GM12873 (cell line): Measurements from ENCODE around the gene HNF1A.

Experiments
- CTCF ChIP-seq: IDR thresholded peaks from 2 replicates; pipeline ENCODE4 v1.5.1; 2012; ENCODE audit warnings: low read depth, mild to moderate bottlenecking, moderate library complexity, low read length, control low read depth; ENCODE audit not compliant: insufficient read depth; ENCODE audit errors: missing control alignments

Gene HNF1A

DNA sequence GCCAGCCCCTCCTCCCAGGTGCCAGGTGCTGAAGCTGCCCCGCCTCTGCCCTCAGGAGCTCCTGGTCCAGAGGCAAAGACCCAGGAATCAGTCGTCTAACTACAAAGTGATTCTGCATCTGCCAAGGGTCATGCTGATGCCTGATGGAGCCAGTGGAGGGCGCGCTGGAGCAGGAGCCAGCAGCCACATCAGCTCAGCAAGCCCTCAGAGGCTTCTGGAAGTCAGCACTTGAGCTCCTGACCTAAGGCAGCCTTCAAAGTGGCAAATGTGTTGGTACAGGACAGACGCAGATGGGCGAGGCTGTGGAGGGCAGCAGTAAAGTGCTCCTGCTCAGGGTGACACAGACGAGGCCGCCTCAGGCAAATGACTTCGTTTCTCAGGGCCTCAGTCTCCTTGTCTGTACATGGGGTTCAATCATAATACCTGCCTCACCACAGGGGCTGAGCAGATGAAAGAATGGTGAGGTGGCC lies 27.0 kb downstream of the HNF1A start:
- TF ChIP-seq CTCF, result peak; percentile 78

DNA sequence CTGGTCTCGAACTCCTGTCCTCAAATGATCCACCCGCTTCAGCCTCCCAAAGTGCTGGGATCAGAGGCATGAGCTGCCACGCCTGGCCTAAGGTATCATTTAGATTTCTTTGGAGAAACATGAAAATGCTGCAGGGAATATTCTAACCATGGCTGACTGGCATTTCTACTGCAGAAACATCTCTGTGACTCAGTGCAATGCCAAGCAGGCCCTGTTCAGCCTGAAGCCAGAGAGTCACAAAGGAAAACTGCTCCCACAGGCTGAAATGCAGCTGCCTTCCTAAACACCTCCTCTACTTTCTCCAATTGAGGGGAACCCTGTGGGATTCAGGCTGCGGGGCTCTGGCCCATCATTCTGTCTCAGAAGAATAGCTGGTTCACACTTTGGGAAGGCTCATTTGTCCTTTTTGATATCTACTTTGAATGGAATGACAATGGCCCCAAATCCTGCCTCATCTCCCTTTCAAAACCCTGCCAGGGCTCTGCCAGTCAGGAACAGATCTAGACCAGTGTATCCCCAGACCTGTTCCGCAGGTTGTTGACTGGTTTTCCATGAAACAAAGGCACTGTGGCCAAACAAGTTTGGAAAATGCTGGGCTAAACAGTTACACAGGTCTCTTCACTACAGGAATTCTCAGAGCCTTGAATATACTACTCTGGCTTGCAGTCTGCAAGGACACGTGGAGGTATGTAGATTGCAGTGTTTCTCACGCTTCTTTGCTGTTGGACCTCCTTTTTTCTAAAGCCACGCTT lies 30.2 kb downstream of the HNF1A start:
- TF ChIP-seq CTCF, result no peak

DNA sequence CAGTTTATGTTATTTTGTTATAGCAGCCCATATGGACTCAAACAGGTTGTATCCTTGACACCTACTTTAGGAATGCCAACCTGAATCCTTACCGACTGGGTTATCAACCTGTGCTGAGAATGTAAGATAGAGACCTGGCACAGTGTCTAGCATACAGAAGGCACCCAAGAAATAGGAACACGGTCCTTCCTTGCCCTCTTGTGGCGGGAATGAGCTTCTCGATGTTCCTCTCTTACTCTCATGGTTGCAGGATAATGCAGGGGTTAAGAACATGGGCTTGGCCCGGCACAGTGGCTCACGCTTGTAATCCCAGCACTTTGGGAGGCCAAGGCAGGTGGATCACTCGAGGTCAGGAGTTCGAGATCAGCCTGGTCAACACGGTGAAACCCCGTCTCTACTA lies 31.4 kb downstream of the HNF1A start:
- no peak for TF ChIP-seq CTCF

DNA sequence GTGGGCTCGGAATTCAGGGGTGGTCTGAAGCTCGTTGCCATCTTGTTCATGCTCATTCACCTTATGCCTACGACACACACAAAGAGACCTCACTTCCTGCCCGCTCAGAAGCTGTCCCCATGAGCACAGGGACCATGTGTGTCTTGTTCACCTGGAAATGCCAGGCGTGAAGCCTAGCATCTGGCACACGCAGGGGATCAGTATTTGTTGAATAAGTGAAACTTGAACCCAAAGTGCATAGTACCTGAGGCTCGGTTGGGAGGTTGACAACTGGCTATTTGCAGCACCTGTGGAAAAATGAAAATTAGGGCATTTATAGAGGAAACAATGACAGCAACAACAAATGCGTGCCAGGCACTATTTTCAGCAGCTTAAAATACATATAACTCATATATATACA lies 32.5 kb downstream of the HNF1A start:
- TF ChIP-seq CTCF, result no peak

DNA sequence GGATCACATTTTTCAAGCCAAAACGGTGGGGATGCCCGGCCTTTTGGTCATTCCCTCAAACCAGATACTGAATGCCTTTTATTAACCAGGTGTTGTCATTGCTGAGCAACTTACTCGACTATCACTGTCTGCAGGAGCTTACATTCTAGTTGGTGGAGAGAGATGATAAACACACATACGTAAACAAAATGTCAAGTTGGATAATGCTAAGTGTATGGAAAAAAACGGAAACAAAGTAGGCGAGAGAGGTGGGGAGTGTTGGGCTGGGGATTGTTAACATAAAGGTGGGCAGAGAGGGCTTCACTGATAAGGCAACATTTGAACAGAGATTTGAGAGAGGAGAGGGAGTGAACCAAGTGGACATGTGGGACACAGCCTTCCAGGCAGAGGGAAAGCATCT lies 33.5 kb downstream of the HNF1A start:
- TF ChIP-seq CTCF, result no peak

DNA sequence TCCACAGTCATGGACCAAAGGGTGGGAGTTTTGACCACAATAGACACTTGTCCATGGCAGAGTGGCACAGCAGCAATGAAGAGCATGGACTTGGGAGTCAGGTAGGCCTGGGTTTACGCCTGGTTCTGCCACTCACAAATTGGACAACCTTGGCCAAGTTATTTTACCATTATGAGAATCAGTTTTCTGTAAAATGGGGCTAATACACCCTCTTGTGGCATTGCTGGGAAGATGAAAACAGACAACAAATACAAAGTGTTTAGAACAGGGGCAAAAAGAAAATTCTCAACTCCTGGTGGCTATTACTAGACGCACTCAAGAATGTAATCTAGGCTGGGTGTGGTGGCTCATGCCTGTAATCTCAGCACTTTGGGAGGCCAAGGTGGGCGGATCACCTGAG lies 35.4 kb downstream of the HNF1A start:
- peak; percentile 27 for TF ChIP-seq CTCF

DNA sequence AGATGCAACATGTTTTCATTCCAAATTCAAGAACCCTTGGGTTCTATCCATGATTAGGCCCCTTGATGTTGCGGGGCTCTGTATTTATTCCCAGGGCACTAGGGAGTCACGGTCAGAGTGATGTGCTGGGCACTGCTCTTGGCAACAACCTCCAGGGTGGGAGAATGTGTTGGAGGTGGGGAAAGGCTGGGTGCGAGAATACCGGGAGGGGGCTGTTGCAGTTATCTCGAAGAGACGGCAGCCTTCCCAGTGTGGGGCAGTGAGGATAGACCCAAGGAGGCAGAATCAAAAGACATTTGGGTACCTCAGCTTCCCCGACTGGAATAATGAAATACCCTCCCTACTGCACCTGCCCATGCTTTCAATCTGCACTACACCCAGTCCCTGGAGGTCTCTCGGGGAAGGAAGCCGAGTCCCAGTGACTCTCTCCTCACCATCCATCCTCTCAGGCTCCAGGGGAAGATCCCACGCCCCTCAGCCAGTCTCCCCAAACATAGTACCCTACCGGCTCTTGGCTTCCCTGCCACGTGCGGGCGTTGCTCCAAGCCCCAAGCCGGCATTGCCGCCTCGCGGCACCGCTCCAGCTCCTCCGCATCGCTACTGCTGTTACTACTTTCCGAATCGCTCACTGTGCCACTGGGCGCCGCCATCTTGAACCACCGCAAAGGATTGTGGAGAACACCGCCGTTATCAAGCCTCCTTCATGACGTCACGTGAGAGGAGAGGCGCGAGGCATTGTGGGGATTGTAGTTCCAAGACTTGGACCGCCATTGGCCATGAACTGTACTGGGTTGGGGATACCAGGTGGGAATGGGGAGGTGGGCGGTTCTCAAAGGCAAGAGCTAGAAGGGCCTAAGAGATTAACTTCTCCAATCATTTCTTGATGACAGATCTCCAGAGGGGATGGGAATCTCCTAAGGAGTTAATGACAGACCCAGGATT lies 37.8 kb downstream of the HNF1A start, which contains the start of gene C12orf43:
Gene C12orf43 (minus strand): TSS at position 663 of the 942 bp plus-strand sequence. CDS start 13 bp downstream, at position 650.
- no peak for TF ChIP-seq CTCF
